ENCODE data around the gene CDK14.
"Not testable (repeated sequence)": the region's sequence is repeated elsewhere in the genome, so short reads cannot be mapped to it uniquely, and the experiment has no call there.

DNA sequence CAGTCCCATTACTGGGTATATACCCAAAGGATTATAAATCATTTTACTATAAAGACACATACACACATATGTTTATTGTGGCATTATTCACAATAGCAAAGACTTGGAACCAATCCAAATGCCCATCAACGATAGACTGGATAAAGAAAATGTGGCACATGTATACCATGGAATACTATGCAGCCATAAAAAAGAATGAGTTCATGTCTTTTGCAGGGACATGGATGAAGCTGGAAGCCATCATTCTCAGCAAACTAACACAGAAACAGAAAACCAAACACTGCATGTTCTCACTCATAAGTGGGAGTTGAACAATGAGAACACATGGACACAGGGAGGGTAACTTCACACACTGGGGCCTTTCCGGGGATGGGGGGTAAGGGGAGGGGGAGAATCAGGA lies 219.4 kb downstream of the CDK14 start:
- not testable (repeated sequence) for TF ChIP-seq POLR2A (IDR thresholded peaks at IDR 0.05; ENCODE audit: low read depth, low read length); RAD21 (IDR thresholded peaks at IDR 0.05; ENCODE audit: insufficient read depth, low read depth, low read length); JUND (IDR thresholded peaks at IDR 0.05; ENCODE audit: low read depth, low read length)
- TF ChIP-seq, protein P1, sequence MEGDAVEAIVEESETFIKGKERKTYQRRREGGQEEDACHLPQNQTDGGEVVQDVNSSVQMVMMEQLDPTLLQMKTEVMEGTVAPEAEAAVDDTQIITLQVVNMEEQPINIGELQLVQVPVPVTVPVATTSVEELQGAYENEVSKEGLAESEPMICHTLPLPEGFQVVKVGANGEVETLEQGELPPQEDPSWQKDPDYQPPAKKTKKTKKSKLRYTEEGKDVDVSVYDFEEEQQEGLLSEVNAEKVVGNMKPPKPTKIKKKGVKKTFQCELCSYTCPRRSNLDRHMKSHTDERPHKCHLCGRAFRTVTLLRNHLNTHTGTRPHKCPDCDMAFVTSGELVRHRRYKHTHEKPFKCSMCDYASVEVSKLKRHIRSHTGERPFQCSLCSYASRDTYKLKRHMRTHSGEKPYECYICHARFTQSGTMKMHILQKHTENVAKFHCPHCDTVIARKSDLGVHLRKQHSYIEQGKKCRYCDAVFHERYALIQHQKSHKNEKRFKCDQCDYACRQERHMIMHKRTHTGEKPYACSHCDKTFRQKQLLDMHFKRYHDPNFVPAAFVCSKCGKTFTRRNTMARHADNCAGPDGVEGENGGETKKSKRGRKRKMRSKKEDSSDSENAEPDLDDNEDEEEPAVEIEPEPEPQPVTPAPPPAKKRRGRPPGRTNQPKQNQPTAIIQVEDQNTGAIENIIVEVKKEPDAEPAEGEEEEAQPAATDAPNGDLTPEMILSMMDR (IDR thresholded peaks at IDR 0.05 in 2 of 3, conservative IDR thresholded peaks at IDR 0.05 in 1 of 3; ENCODE audit: control insufficient read depth in 2 of 3, extremely low read depth in 1 of 3, insufficient read depth in 1 of 3, low read depth in 3 of 3, low read length in 3 of 3) = not testable (repeated sequence)

Measured in GM12878 (cell line).